ENCODE measurements around the gene CD109.

The CD109 gene

DNA sequence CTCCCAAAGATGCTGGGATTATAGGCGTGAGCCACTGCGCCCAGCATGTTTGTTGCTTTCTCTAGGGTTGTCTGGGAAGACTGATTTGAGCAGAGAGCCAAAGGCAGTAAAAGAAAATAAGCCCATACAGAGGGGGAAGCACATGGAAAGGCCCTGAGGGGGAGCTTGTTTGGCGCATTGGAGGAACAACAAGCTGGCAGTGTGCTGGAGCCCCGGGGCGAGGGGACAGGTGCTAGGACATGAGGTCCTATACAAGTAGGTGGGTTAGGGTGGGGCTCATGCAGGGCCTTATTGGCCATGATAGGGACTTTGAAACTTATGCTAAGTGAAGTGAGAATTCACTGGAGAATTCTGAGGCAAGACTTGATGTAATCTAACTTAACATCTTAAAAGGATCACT lies 35.3 kb downstream of the CD109 start:
- DNase-seq = no peak

DNA sequence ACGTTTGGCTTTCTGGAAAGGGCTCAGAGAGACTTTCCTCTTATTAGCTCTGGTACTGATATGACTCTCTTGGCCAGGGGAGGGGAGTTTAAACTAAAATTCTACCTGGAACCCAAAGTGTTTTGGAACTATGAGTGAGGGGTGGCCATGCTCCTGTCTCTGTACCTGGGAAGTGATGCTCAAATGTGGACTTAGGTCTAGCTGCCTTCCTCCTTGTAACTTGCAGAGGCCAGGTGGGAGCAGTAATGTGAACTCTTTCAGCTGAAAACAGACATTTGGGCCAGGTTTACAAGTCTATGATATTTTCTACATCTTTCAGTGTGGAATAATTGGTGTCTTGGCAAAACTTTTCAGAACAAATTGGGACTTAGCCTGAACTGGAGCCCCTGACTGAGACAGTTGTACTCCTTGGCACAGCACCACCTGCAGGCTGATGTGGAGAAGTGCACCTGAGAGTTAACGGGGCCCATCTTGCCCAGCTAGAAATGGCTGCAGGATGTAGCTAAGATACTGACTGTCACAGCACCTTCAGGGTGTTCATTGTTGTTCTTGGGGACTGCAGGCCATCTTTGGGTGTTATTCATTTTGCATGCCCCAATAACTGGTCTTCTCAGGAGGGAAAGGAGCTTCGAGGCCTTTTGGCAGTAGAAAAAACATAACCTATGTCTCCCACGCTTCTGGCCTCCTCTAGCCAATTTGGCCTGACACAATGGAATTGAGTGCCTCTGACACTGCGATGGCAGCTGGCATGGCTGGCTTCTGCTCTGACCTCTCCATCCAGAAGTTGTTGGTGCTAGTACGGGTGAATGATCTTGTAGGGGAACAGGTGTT lies 37.1 kb downstream of the CD109 start:
- peak; percentile 65 for DNase-seq

DNA sequence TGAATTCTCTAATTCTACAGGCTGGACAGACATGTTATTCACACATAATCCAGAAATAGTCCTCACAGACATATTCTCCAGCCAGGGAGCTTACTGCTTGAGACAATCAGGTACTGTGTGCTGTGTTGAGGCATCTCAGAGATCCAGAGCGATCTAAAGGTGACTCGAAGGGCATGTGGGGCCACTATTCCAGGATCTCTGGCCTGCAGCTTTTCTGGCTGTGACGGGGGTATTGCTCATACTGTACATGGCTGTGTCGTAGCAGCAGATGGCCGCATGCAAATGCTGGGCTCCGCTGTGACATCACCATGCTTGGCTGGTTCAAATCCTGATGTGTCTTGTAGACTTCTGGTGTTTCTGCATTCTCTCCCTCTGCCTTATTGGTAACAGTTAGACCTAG lies 37.8 kb downstream of the CD109 start:
- DNase-seq = no peak

DNA sequence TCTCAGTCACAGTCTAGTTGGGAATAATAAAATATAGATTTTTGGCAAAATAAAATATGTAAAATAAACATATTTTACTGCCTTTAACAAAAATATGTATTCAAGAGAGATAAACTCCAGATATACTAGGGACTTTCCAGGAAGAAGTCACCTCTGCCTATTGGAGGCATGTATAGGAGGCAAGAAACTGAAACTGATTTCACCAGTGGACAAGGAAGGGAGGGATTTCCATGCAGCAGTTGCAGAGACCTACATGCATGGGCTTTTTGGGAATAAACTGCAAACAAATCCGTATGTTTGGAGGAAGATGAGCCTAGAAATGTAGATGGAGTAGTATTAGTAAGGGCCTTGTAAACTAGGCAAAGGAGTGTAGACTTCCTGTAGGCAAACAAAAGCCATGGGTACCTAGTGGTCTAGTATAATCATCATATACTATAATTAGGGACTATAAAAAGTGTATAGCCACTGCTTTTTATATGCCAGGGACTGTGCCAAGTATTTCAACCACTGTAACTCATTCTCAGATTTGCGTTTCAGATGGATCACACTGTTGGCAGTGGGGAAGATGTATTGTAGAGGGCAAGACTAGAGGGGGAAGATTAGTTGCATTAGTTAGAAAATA lies 38.9 kb downstream of the CD109 start:
- DNase-seq = no peak

DNA sequence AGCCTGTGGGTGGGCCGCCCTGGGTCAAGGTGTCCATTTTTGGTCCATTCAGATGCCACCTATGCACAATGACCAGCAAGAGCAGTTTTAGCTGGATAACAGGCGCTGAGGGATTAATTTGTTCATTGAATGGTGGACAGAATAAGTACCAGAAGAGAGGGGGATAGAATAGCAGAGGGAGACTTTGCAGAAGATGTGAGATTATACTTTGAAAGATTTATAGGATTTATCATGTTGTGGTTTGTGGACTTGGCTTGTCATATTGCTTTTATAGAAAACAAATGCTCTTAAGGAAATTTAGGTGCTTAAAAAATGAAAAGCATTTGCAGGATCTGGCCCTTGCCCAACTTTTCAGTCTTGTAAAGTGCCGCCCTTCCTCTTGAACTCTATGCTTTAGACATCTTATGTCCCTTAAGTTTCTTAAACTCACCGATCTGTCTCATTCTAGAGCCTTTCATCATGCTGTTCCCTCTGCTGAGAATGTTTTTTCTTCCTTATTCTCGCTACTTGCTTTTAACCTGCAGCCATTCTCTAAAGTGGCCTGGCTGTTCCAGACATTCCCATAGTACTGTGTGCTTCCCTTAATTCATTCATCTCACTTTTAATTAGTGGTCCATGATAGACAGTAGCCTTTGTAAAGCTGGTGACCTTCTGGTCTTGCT lies 42.5 kb downstream of the CD109 start:
- DNase-seq = no peak

DNA sequence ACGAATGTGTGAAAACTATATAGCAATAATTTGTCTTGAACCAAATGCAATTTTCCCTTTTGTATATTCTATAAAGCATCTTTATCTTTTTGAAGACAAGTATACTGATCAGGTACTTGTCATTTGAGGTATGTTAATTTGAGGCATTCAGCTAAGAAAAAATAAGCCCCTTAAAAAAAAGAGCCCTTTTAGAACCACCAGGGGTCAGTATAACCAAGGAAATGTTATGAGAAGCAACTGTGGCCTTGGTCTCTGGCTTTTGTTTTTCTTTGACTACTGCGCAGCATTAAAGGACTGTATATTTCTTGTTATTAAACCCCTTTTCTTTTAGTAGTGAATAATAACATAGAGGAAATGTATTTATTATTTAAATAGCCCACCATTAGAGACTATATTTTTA lies 43.1 kb downstream of the CD109 start:
- peak; percentile 77 for DNase-seq

DNA sequence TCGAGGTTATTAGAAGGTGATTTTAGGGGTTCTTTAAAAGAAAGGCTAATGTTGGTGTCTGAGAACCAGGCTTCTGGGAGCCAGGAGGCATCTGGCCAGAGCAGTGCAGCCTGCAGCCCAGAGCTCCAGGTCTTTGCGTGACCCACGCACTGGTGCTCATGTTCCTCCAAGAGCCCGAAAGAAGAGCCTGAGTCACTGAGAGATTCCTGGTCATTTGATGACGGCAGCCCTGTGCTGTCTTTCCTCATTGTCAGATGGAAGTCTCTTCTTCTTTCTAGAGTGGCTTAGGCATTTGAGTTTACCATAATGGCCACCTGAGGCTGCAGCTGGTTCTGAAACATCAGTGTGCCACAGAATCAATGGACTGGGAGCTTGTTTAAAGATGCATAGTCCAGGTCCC lies 46.4 kb downstream of the CD109 start:
- no peak for DNase-seq

DNA sequence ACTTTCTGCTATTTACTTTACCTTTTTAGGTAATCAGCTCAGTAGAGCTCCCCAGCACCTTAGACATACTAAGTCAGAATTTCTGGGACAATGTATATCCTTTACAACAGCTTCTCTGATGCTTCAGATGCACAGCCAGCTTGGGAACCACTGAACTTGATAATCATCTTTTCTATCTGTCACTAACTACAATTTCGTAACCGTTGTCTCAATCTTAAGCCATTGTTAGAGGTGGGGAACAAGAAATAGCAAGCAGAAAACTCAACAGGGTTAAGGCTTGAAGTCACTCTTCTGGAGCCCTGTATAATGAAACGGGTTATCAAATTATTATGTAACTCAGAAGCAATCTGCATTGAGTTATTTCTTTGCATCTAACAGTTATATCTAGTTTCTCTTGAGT lies 47.1 kb downstream of the CD109 start:
- DNase-seq = no peak

DNA sequence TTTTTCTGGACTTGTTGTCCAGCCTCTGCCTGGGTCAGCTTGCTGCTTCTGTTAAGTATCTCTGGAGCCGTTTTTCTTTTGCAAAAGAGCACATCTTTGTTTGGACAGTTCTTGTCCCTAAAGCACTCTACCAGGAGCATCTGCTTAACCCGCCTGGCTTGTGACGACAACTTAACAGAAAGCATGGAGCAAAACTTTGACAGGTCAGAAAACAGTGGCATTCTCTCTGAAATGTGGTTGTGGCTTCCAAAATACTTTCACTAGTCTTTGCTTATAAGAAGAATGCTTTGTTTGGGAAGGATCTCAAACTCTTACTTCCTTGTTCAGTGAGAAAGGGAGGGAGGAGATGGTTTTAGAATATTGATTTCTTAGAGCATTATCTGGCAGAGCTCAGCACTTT lies 47.6 kb downstream of the CD109 start:
- DNase-seq = no peak

DNA sequence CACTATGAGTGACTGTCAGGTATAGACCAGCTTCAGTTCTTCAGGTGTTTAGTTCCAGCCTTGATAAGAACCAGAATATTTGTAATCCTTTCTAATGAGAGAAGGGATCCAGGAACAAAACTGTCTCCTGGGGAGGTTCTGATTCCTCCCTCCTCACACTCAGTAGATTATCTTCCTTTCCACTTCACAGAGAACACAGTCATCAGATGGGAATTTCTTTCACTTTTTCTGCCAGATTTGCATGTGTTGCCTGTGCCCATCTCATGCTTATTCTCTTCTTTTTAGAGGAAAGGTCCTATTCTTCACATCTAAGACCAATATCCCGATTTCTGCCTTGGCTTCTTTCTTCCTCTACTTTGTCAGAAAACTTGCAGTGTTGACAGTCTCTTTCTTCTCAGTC lies 50.8 kb downstream of the CD109 start:
- DNase-seq = no peak

DNA sequence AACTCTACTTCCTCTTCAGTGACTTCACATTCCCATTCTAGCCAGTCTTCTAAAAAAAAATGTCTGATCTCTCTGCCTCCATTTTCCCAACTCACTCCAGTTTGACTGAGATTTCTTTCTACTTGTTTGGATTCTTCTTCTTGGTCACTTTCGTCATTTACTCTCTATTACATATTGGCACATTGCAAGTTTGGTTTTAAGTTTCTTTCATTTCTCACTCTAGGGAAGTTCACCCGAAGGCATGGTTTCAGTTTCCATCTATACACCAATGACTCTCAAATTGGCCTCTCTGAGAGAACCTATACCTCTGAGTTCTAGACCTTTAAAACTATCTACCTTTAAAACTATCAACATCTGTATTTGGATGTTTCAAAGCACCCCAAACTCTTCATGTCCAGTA lies 51.3 kb downstream of the CD109 start:
- no peak for DNase-seq

DNA sequence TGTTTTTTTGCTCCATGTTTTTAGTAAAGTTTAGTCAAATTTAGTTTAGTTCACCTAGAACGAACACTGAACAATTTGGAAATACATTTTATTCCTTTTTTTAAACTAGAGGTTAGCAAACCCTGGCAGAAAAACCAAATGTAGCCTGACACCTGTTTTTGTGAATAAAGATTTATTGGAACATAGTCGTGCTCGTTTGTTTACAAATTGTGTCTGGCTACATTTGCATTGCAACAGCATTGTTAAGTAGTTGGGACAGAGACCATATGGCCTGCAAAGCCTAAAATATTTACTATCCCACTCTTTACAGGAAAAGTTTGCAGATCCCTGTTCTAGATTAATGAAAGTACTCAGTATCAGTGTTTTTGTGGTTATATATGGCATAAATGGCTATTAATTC lies 56.9 kb downstream of the CD109 start:
- no peak for DNase-seq

DNA sequence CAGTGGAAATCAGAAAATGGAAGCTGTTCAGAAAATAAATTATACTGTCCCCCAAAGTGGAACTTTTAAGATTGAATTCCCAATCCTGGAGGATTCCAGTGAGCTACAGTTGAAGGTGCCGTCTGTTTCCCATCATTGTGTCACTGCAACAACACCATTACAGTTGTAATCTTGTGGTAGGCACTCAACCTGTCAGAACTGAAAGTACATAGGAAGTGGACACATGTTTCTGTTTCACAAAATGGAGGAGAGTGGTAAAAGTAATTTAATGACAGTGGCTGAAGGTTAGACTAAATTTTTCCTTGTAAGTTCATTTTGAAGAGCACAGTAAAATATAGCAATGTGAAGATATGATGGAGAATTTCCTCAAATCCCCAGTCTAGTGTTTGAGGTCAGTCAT lies 70.0 kb downstream of the CD109 start:
- no peak for DNase-seq

DNA sequence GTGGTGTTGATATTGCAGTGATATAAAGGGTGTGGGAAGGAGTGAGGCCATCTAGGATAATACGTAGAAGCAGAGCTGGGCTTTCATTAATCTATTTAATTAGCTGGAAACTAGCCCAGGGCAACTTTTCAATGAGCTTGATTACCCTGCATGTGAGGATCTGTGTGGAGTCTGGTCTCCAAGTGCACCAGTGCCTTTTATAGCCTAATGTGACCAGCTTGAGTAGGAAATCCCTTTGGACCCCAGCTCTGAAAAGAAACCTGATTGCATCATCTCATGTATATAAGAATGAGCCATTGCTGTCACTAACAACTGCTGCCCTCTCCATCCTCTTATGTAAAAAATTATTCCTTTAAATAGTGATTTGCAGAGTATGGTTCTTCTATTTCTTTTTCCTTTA lies 72.6 kb downstream of the CD109 start:
- DNase-seq = no peak

DNA sequence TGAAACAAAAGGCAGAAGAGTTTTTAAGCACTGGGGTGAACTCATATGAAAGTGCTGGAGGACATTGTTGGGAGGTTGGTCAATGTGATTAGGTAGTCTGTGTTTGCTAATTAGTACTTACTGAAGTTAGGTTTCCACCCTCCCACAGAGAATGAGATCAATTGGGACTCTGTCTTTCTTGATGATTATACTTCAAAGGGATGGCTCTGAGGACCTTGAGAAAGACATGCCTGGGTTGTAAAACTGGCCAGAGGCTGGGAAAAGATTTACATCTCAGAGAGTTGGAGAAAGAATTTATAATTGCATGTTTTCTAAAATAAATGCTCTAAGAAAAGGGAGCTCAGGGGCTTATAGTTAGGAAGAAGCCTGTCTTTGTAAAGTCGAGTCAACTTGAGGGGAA lies 74.0 kb downstream of the CD109 start:
- DNase-seq = no peak

DNA sequence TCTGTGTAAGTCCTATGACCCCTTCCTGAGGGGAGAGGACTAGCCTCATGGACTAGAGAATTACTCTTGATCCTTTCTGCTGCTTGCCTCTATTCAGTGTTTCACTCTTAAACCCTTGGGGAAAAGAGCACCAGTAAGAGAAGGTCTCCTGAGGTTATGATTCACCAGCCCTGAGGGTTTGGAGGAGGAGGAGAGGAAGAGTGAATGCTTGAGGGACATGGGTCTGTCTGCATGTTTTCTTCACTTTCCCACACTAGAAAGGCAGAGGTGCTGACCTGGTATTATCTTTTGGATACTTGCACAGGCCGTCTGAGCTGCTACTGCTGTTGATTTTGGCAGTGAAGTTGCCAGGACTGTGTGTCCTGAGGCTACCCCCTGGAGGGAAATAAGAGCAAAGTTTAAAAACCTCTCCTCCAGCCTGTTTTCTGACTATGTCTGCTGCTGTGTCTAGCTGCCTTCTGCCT lies 78.3 kb downstream of the CD109 start:
- DNase-seq = no peak

DNA sequence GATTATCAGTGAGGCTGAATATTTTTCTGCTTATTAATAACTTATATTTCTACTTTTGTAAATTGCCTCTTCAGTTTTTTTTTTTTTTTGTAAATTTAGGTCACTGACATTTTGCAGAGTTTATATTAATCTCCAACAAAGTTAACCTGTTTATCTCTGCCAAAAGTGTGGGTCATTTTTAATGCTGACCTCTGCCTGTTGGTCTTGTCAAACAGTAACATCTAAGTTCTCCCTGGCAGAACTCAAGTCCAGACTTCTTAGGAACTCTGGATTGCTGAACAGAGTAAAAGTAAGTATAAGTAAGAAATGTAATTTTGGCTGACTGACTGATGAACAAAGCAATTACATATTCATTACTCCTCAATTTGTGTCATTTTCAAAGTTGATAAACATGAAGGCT lies 83.9 kb downstream of the CD109 start:
- no peak for DNase-seq

DNA sequence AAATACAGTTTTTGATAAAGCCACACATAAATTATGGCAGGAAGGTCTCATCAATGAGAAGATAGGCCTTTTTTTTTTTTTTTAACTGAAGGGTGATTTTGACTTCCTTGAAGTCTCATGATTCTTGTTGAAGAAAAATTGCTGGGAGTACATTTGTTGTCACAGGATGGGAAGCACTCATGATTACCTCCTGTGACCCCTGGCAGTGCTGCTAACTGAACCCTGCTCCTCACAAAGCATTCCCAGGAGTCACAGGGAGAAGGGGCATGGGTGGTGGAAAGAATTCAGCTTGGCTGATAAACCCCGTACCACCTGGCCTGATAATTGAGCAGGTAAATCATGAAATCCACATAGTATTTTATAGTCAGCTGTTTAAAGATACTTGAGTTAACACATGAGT lies 86.9 kb downstream of the CD109 start:
- peak; percentile 40 for DNase-seq

DNA sequence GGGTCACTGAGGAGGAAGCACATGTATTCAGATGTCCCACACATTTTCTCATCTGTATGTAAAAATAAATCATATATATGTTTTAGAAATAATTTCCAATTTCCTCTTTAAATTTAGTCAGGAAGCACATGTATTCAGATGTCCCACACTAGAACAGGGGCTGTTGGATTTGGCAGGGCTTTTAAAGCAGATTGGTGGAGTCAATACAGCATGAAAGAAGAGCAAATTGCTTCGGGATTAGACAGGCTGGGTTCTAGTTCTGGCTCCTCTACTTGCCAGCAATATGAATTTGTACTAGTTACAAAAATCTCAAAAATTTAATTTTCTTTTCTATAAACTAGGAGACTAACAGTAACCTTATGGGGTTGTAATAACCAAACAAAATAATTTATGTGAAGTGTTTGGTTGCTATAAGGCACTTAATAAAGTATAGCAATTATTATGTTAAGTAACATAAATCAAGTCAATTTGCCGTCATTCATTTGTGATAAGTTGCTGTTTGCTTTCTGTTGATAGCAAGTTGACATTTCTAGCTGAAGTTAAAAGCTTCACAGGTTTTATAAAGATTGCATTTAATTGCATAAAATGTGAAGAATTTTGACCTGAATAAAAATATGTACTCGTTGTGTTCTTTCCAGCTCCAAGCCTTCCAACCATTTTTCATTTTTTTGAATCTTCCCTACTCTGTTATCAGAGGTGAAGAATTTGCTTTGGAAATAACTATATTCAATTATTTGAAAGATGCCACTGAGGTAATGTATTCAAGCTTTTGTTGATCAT lies 88.9 kb downstream of the CD109 start:
- no peak for DNase-seq

DNA sequence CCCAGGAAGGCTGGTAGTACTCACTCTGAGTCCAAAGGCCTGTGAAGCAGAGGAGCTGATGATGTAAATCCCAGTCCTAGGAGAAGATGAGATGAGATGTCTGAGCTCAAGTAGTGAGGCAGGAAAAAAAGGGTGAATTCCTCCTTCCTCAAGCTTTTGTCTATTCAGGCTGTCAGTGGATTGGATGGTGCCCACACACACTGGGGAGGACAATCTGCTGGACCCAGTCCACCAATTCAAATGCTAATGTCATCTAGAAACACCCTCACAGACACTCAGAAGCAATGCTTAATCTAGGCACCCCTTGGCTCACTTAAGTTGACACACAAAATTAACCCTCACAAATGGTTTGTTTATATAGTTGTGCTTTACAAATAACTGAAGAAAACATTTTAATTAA lies 94.6 kb downstream of the CD109 start:
- DNase-seq = no peak

DNA sequence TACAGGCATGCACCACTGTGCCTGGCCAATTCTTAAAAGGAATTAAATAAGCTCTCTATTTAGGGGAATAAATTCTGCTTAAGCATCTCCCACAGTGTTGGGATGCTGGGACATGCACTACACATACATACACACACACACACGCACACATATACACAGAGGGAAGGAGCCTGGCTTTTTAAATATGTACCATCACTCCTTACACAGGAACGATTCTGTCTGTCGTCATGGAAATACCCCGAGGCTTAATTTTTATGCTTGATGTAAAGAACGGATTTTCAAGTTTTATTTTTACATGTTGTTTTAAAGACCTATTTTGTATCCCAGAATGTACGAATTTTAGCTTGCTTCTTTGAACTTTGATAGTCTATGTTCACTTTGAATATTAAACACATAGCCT lies 95.3 kb downstream of the CD109 start:
- no peak for DNase-seq

DNA sequence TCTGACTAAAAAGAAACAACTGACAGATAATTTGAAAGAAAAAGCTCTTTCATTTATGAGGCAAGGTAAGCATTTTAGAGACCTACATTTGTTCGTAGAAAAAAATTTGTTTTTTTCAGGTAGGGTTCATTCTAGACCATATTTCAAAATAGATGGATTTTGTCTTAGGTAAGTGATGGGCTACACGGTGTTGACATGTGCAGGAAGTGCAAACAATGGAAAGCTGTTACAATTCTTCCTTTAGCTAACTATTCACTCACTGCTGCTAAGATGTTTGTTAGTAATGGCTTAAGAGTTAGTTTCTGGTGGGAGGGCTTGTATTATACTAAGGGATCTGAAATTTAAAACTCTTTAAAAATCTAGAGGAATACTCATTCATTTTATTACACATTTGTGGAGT lies 96.7 kb downstream of the CD109 start:
- DNase-seq = no peak

DNA sequence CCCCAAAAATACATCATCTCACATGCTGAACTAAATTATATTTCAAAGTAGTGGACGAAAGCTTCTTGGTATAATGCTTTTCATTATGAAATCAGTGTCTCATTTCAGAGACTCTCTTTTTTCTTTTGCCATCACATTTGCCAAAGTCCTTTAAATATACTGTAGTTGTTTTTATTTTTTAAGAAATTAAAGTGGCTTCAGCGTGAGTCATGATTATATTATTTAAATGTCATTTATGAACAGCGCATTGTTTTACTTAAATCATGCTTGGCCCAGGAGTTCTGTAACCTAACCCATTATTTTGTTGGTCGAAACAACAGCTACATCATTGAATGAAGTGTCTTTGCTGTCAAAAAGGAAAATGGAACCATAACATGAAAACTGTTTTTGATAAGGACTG lies 100.9 kb downstream of the CD109 start:
- DNase-seq = no peak
